Transverse colon (tissue), 4 donors: Measurements from ENCODE around the gene AGAP1.

ENCODE experiments used
- POLR2A ChIP-seq: fragments of 450-650 bp; IDR thresholded peaks from one replicate; pipeline ENCODE4 v1.6.1; 2016; ENCODE audit warnings: antibody characterized with exemption, mild to moderate bottlenecking, moderate library complexity
- POLR2AphosphoS5 ChIP-seq, 3 donors: sonication (generic); formaldehyde crosslinking; IDR thresholded peaks; one replicate each; pipeline ENCODE4 v1.6.1; 2016; ENCODE audit warnings: antibody characterized with exemption in 3 of 3
- TF ChIP-seq, protein P1 (sequence below), 5 experiments: fragments of 200-600 bp in 3 of 5; fragments of 450-650 bp in 2 of 5; sonication (generic) in 3 of 5; IDR thresholded peaks; 1 replicate in 2 of 5; 2 replicates in 3 of 5; pipeline ENCODE4 v1.5.1; 2016 to 2017; ENCODE audit warnings: antibody characterized with exemption in 5 of 5, inconsistent platforms in 3 of 5, mild to moderate bottlenecking in 2 of 5, moderate library complexity in 1 of 5

DNA sequence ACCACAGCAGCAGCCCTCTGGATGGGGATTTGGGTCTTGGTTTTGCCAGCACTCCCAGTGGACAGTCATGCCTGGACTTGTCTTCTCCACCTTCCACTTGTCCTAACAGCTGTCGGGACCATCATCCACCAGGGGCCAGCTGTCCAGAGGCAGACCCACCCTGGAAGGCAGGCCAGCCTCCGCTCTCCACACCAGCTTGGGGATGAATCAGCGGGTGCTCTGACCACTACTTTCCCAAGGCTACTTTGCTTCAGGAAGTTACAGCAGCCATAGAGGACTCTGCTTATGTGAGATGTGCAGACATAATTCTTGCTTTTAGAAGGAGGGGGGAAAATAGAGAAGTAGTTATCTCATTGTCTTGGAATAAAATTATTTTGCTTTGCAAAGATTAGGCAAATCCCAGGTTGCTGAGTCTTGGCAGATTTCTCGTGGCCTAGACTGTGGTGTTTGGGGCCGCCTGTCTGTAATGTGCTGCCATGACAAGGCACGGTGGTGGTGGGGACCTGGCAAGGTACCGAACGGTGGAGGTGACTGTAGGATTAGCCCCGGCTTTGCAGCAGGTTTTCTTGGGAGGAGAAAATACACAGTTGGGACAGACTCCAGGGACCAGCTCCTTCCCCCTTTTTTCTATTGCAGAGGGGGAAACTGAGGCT is 148.7 kb downstream of the AGAP1 start:
- TF ChIP-seq POLR2AphosphoS5 (IDR thresholded peaks at IDR 0.05) = no peak
- TF ChIP-seq, protein P1, sequence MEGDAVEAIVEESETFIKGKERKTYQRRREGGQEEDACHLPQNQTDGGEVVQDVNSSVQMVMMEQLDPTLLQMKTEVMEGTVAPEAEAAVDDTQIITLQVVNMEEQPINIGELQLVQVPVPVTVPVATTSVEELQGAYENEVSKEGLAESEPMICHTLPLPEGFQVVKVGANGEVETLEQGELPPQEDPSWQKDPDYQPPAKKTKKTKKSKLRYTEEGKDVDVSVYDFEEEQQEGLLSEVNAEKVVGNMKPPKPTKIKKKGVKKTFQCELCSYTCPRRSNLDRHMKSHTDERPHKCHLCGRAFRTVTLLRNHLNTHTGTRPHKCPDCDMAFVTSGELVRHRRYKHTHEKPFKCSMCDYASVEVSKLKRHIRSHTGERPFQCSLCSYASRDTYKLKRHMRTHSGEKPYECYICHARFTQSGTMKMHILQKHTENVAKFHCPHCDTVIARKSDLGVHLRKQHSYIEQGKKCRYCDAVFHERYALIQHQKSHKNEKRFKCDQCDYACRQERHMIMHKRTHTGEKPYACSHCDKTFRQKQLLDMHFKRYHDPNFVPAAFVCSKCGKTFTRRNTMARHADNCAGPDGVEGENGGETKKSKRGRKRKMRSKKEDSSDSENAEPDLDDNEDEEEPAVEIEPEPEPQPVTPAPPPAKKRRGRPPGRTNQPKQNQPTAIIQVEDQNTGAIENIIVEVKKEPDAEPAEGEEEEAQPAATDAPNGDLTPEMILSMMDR (IDR thresholded peaks at IDR 0.05) = no peak
- TF ChIP-seq POLR2A = no peak
